ENCODE measurements around the gene ARID4B.

GRCh38 chr1:235278915-235279292, 49.1 kb downstream of the ARID4B start:
- no peak for TF ChIP-seq CTCF (IDR thresholded peaks at IDR 0.05; ENCODE audit: low read depth, low read length)
- no peak for TF ChIP-seq EZH2phosphoT487 (IDR thresholded peaks at IDR 0.05; ENCODE audit: low read depth)
